Choroid plexus epithelial cell (primary cell): Measurements from ENCODE around the gene CNTNAP4.

ENCODE experiments used
- DNase-seq: peaks from one replicate; pipeline ENCODE4 v3.0.0-alpha.2; 2010; ENCODE audit warnings: low read depth
- H3K4me3 ChIP-seq: 2 replicates; pipeline ENCODE4 v1.5.1; 2011; ENCODE audit warnings: low read depth, mild to moderate bottlenecking, control low read depth, low read length, moderate library complexity
- TF ChIP-seq, protein P1 (sequence below): conservative IDR thresholded peaks from 2 replicates; pipeline ENCODE4 v1.5.1; 2011; ENCODE audit warnings: low read depth, mild to moderate bottlenecking, control low read depth, inconsistent platforms, low read length, moderate library complexity

Gene CNTNAP4

GRCh38 chr16:76276745-76277438, at the start of gene CNTNAP4:
TSS of gene CNTNAP4 (plus strand) at chr16:76277401. CDS start at chr16:76277663, 262 bp downstream.
- DNase-seq: no peak
- no peak within 1 kb of the TSS for H3K4me3 ChIP-seq
- TF ChIP-seq, protein P1, sequence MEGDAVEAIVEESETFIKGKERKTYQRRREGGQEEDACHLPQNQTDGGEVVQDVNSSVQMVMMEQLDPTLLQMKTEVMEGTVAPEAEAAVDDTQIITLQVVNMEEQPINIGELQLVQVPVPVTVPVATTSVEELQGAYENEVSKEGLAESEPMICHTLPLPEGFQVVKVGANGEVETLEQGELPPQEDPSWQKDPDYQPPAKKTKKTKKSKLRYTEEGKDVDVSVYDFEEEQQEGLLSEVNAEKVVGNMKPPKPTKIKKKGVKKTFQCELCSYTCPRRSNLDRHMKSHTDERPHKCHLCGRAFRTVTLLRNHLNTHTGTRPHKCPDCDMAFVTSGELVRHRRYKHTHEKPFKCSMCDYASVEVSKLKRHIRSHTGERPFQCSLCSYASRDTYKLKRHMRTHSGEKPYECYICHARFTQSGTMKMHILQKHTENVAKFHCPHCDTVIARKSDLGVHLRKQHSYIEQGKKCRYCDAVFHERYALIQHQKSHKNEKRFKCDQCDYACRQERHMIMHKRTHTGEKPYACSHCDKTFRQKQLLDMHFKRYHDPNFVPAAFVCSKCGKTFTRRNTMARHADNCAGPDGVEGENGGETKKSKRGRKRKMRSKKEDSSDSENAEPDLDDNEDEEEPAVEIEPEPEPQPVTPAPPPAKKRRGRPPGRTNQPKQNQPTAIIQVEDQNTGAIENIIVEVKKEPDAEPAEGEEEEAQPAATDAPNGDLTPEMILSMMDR: no peak

- no peak for DNase-seq
- TF ChIP-seq, protein P1: no peak
- no peak overlapping the region for H3K4me3 ChIP-seq
Observed at GRCh38 chr16:76228546-76229146, 48.6 kb upstream of the CNTNAP4 start.

DNA sequence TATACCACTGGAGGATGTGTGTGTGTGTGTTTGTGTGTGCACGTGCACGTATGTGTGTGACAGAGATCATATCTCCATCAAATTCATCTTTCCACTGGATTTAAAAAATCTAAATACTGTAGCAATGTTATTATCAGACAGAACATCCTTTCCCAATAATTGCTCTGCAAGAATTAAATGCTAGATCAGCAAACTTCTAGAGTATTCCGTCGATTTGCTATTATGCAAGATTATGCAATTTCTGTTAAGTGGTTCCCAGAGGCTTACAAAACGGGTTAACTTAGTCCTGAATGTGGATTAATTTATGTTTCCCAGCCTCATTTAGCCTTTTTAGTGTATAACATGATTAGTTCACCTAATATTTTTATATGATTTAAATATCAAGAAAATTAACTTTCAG, 44.5 kb upstream of the CNTNAP4 start:
- TF ChIP-seq, protein P1: no peak
- H3K4me3 ChIP-seq: no peak overlapping the region
- no peak for DNase-seq

- DNase-seq: no peak
- no peak overlapping the region for H3K4me3 ChIP-seq
- TF ChIP-seq, protein P1: no peak
Observed at GRCh38 chr16:76235025-76235424, 42.2 kb upstream of the CNTNAP4 start.

DNA sequence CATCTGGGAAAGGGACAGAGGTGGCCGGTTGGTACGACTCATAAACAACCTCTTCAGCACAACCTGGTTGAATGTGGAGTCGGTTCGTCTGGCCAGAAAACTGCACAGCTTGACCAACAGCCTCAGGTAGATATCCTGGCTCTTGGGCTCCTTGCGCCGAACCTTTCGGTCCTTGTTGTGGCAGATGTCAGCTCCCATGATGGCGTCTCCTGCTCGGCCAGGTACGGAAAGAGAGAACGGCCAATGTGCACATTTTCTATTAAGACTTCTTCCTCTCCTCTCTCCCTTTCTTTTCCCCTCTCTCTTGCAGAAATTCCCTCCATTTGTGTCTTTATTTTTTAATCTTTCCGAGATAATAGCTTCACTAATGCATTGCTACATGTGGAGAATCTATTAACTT, 41.8 kb upstream of the CNTNAP4 start:
- H3K4me3 ChIP-seq: no peak overlapping the region
- TF ChIP-seq, protein P1: no peak
- DNase-seq: no peak

DNA sequence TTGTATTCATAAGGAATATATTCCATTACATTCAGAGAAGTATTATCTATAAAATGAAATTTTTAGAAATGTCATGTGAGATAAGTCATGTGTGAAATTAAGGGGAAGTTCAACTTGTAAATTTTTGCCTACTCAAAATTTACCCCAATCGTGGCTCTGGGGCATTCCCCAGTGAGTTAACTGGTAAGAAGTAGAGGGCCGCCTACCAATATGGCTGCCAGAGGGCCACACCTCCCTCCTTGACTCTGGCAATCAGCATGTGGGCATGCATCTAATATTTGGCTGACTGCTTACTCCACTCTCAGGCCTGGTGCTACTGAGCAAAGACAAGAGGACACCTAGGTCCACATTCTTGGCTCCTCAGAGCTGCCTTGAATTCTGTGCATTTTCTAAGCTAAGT, 39.7 kb upstream of the CNTNAP4 start:
- TF ChIP-seq, protein P1: no peak

GRCh38 chr16:76241755-76242154, 35.4 kb upstream of the CNTNAP4 start:
- TF ChIP-seq, protein P1: no peak
- H3K4me3 ChIP-seq: no peak overlapping the region
- DNase-seq: no peak

More for the DNA sequence above, 39.7 kb upstream of the CNTNAP4 start:
- H3K4me3 ChIP-seq: no peak overlapping the region
- DNase-seq: no peak
